GM12891 (cell line): ENCODE results near the gene MAD1L1.

Source experiments
- DNase-seq: peaks from one replicate; pipeline ENCODE4 v3.0.0; 2011; ENCODE audit warnings: low spot score; ENCODE audit not compliant: insufficient read length
- FAIRE-seq: peaks from 2 replicates; lab custom pipeline; 2011; peaks lifted over from hg19 to GRCh38; lab: Jason Lieb, UNC
- PAX5 ChIP-seq: IDR thresholded peaks from 2 replicates; pipeline ENCODE4 v1.6.1; 2011; ENCODE audit warnings: low read length, moderate library complexity, mild to moderate bottlenecking; ENCODE audit not compliant: insufficient read depth, severe bottlenecking
- POLR2A ChIP-seq: IDR thresholded peaks from 2 replicates; pipeline ENCODE4 v1.6.1; 2011; ENCODE audit warnings: low read depth, low read length, control low read depth
- POLR2AphosphoS5 ChIP-seq: IDR thresholded peaks from 2 replicates; pipeline ENCODE4 v1.6.1; 2011; ENCODE audit warnings: low read depth, low read length, control low read depth
- POU2F2 ChIP-seq: IDR thresholded peaks from 2 replicates; pipeline ENCODE4 v1.6.1; 2011; ENCODE audit warnings: low read depth, mild to moderate bottlenecking, control low read depth, low read length, moderate library complexity
- SPI1 ChIP-seq: IDR thresholded peaks from 2 replicates; pipeline ENCODE4 v1.6.1; 2011; ENCODE audit warnings: low read depth, low read length, control low read depth
- TAF1 ChIP-seq: IDR thresholded peaks from 2 replicates; pipeline ENCODE4 v1.6.1; 2011; ENCODE audit warnings: low read depth, low read length, control low read depth

MAD1L1 gene

GRCh38 chr7:2202901-2203765, 29.6 kb downstream of the MAD1L1 start:
- FAIRE-seq (no peak), DNase-seq (no peak)
- TF ChIP-seq TAF1: no peak

GRCh38 chr7:2202361-2202761, 30.4 kb downstream of the MAD1L1 start:
- no peak for DNase-seq
- TF ChIP-seq POLR2A (no peak), POLR2AphosphoS5 (no peak), TAF1 (no peak), POU2F2 (no peak), SPI1 (no peak), PAX5 (no peak)
- no peak for FAIRE-seq

GRCh38 chr7:2201686-2202360, 30.9 kb downstream of the MAD1L1 start:
- FAIRE-seq: no peak
- DNase-seq: no peak
- TF ChIP-seq SPI1: no peak
- no peak for TF ChIP-seq POU2F2
- no peak for TF ChIP-seq POLR2AphosphoS5
- TF ChIP-seq POLR2A: no peak
- TF ChIP-seq TAF1: no peak
- no peak for TF ChIP-seq PAX5

- FAIRE-seq: no peak
- DNase-seq: no peak
- TF ChIP-seq POLR2A: no peak
- no peak for TF ChIP-seq TAF1
- no peak for TF ChIP-seq POU2F2
- no peak for TF ChIP-seq SPI1
- no peak for TF ChIP-seq POLR2AphosphoS5
- no peak for TF ChIP-seq PAX5
Observed at GRCh38 chr7:2201128-2201527, 31.6 kb downstream of the MAD1L1 start.

GRCh38 chr7:2200584-2200980, 32.2 kb downstream of the MAD1L1 start:
- DNase-seq (no peak), FAIRE-seq (no peak)
- TF ChIP-seq SPI1: no peak
- TF ChIP-seq POLR2A: no peak
- TF ChIP-seq POU2F2: no peak
- TF ChIP-seq PAX5: no peak
- no peak for TF ChIP-seq POLR2AphosphoS5
- no peak for TF ChIP-seq TAF1

- FAIRE-seq (no peak), DNase-seq (no peak)
- TF ChIP-seq TAF1 (no peak), POU2F2 (no peak), SPI1 (no peak), POLR2A (no peak), POLR2AphosphoS5 (no peak), PAX5 (no peak)
Observed at GRCh38 chr7:2199956-2200583, 32.7 kb downstream of the MAD1L1 start.

- TF ChIP-seq PAX5 (no peak), POLR2AphosphoS5 (no peak), POU2F2 (no peak), SPI1 (no peak), POLR2A (no peak), TAF1 (no peak)
- no peak for DNase-seq
- FAIRE-seq: no peak
Observed at GRCh38 chr7:2199528-2199927, 33.2 kb downstream of the MAD1L1 start.

- DNase-seq: no peak
- TF ChIP-seq PAX5: no peak
- no peak for TF ChIP-seq POLR2A
- FAIRE-seq: no peak
Observed at GRCh38 chr7:2198760-2199159, 34.0 kb downstream of the MAD1L1 start.

- TF ChIP-seq POU2F2: no peak
- no peak for TF ChIP-seq POLR2A
- TF ChIP-seq POLR2AphosphoS5: no peak
- no peak for TF ChIP-seq SPI1
- no peak for TF ChIP-seq TAF1
- no peak for TF ChIP-seq PAX5
- FAIRE-seq (no peak), DNase-seq (no peak)
Observed at GRCh38 chr7:2198206-2198605, 34.5 kb downstream of the MAD1L1 start.
